Tibial nerve (tissue), 4 donors: ENCODE data around the gene VDR.
A peak's percentile ranks its signal among the peaks of the same experiment; 100 is the strongest.

Experiments
- CTCF ChIP-seq, 5 experiments: fragments of 200-600 bp in 3 of 5; fragments of 450-650 bp in 2 of 5; sonication (generic) in 3 of 5; IDR thresholded peaks; one replicate each; pipeline ENCODE4 v1.5.1; 2016 to 2019; ENCODE audit warnings: antibody characterized with exemption in 5 of 5, mild to moderate bottlenecking in 3 of 5, moderate library complexity in 2 of 5
- EP300 ChIP-seq, 2 donors: sonication (generic); formaldehyde crosslinking; IDR thresholded peaks; one replicate each; pipeline ENCODE4 v1.6.1; 2017; ENCODE audit warnings: antibody characterized with exemption in 2 of 2, mild to moderate bottlenecking in 1 of 2
- POLR2A ChIP-seq, 2 donors: fragments of 450-650 bp; IDR thresholded peaks; one replicate each; pipeline ENCODE4 v1.6.1; 2017; ENCODE audit warnings: antibody characterized with exemption in 2 of 2, mild to moderate bottlenecking in 2 of 2, moderate library complexity in 2 of 2

GRCh38 chr12:47801170-47801903, 103.5 kb downstream of the VDR start:
- peak in 3 of 5 experiments; percentile 21 to 43 (median 26) for TF ChIP-seq CTCF (IDR thresholded peaks at IDR 0.05)
- TF ChIP-seq POLR2A (IDR thresholded peaks at IDR 0.05), result no peak
- no peak for TF ChIP-seq EP300 (IDR thresholded peaks at IDR 0.05)
